Measurements from ENCODE around the gene POU2AF3. TPM values are rescaled to one million over a fixed set of nuclear protein-coding genes. Genes with fewer than 3 reads are reported as not detected.
"Not testable (repeated sequence)": the region's sequence is repeated elsewhere in the genome, so short reads cannot be mapped to it uniquely, and the experiment has no call there.

POU2AF3 gene, protein sequence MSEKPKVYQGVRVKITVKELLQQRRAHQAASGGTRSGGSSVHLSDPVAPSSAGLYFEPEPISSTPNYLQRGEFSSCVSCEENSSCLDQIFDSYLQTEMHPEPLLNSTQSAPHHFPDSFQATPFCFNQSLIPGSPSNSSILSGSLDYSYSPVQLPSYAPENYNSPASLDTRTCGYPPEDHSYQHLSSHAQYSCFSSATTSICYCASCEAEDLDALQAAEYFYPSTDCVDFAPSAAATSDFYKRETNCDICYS
- 1 to 10 TPM; 2.3 to 6.2 (median 4.0) TPM for polyA plus RNA-seq (ENCODE audit: insufficient read length in 10 of 10)
- long read RNA-seq, donor 1 = 0 reads
- long read RNA-seq, donor 2 = 0 reads
- long read RNA-seq, donor 3 = 0 reads
- long read RNA-seq, donor 4 = 0 reads
- long read RNA-seq, donor 5 = 0 reads
- long read RNA-seq, donor 6, partial matches to known transcripts = 0 of 1 reads
- long read RNA-seq, donor 6, other reads (novel, unspliced or antisense) = 0 of 1 reads
- long read RNA-seq, donor 7, partial matches to known transcripts = 0 of 1 reads
- long read RNA-seq, donor 7, other reads (novel, unspliced or antisense) = 0 of 1 reads
- long read RNA-seq, donor 8 = 0 reads
- long read RNA-seq, donor 9 = 0 reads

DNA sequence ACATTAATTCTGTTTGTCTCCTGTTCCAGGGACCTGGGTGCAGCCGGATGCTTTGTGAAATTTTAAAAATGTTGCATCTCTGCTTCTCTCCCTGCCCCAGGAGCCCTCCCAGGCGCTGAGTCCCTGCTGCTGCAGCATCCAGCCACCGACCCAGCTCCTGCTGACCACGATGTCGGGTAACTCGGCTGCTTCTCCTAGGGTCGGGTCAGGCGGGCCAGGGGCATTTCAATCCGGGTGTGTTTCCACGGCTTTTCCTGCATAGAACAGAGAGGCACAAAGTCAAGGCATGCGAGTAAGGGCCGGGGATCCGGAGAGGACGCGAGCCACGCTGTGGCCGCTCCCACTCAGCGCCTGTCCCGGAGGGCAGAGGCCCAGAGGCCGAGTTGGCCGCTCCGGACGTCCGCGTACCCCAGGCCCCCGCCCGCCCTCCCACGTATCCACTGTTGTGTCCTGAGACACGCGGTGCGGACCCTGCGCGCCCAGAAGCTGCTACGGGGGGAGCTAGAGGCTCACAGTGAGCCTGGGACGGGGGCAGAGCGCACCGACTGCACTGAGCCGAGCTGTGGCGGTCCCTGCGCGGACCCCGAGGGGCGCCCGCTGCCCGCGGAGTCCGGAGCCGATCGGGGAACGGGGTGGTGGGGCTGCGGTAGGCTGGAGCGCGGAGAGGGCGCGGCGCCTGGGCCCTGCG lies at the start of gene POU2AF3:
TSS of gene POU2AF3 (plus strand) at position 134 of the 688 bp plus-strand sequence. CDS start at position 170, 36 bp downstream.
- no peak for DNase-seq

- no peak for DNase-seq
These were observed 47.4 kb upstream of the POU2AF3 start for GRCh38 chr11:111250936-111251335.

- DNase-seq = no peak
These were observed 45.2 kb upstream of the POU2AF3 start for GRCh38 chr11:111253131-111253530.

DNA sequence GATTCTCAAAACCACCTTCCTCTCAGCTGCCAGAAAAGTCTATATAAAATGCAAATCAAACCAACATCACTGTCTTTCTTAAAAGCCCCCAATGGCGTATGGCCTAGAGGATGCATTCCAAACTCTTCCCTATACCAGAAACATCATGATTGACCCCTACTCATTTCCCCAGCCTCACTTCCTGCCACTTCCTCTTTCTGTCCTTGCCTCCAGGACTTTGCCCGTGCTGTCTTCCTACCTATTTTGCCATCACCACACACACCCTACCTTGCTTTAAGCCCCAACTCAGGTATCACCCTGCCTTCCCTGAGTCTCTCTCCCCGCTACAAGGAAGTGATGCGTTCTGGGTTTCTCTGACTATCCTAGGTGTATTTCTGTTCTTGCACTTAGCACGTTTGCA lies 44.7 kb upstream of the POU2AF3 start:
- DNase-seq = no peak

- DNase-seq = no peak
These were observed 40.3 kb upstream of the POU2AF3 start for GRCh38 chr11:111258046-111258445.

- no peak for DNase-seq
These were observed 38.5 kb upstream of the POU2AF3 start for GRCh38 chr11:111259896-111260295.

DNA sequence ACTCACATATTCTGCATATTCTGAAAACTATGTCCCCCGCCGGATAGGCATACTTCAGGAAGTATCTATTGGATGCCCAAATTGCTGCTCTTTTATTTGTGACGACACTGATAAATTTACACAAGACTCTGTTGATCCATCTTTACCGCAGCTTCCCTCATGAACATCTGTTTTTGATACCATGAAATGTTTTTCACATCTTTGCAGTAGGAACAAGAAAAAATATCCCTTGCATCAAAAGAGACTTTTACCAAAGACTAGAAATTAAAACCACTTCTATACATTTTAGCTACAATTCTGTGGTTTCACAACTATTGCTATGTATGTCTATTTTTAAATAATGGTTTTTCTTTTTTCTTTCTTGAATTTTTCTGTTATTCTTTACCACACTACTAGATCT lies 37.5 kb upstream of the POU2AF3 start:
- DNase-seq = peak in 1 of 3 donors; percentile 39

DNA sequence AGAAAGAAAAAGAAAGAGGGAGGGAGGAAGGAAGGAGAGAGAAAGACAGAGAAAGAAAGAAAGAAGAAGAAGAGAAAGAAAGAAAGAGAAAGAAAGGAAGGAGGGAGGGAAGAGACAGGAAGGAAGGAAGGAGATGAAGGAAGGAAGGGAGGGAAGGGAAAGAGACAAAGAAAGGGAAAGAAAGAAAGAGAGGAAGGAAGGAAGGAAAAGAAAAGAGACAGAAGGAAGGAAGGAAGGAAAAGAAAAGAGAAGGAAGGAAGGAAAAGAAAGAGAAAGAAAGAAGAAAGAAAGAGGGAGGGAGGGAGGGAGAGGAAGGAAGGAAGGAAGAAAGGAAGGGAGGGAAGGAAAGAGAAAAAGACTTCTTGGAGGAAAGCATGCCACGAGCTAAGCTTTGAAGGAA lies 33.7 kb upstream of the POU2AF3 start:
- no peak for DNase-seq

GRCh38 chr11:111265421-111265820 lies 32.9 kb upstream of the POU2AF3 start:
- DNase-seq = no peak

- not testable (repeated sequence) for DNase-seq
These were observed 30.0 kb upstream of the POU2AF3 start for GRCh38 chr11:111268303-111268702.

DNA sequence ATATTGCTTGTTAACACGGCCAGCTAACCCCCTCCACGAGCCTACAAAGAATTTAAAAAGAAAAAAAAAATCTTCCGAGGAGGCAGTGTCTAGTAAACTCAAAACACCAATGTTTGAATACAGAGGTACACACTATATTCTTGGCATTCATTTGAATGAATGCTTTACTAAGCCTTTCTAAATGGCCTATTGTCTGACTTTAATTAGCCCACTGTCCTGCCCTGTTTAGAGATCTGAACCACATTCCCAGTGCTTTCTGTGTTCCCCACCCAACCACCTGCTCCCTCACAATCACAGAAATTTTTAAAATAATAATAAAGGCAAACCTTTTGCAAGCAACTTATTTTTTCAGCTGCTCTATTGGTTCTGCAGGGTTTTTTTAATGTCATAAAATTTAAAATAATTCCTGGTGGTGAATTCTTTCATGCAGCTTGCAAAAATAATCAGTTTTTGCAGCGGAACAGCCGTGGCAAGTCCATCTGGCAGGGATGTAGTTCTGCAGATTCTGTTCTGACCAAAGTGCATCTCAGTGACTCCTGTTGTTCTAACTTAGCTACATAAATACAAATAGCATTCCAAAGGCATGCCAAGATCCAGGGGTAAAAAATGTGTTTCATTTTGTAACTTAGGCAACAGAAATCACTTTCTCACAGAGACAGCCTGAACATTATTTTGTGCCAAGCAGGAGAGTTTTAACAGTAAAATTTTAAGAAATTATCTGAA lies 29.0 kb upstream of the POU2AF3 start:
- DNase-seq = peak; percentile 45 to 85 (median 66)

DNA sequence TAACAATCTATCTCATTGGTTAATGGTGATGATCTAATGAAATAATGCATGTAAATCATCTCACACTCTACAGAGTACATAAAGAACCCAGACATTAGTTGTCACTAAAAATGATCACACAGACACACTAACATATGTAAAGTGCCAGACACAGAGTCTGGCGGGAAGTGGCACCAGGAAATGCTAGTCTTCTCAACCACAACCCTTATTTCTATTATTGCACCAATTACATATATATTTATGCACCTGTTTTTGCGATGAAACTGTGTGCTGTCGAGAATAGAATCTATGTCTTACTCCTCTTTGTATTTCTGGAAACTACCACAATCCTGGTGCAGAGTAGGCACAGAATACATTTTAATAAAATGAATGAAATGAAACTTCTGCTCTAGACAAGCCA lies 25.9 kb upstream of the POU2AF3 start:
- no peak for DNase-seq

DNA sequence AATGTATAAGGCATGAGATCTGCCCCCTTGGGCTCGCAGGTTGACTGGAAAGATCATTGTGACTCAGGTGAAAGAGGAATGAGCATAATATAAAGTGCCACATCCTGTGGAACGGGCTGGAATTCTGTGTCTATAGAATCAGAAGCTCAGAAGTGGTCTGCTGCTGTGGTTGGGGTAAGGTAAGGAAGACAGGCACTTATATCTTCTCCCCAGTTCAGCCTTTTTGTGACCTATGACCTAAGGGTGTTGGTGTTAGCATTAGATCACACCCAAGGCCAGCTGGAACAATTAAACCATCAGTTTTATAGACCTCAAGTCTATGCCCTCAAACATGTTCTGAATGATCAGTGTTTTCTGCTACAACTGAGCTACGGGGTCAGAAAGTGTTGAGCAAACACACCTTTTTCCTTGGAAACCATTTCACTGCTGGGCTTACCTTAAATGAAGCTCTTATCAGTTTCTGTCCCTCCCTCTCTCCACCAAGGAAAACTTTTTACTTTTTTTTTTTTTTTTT lies 15.7 kb upstream of the POU2AF3 start:
- no peak for DNase-seq

DNA sequence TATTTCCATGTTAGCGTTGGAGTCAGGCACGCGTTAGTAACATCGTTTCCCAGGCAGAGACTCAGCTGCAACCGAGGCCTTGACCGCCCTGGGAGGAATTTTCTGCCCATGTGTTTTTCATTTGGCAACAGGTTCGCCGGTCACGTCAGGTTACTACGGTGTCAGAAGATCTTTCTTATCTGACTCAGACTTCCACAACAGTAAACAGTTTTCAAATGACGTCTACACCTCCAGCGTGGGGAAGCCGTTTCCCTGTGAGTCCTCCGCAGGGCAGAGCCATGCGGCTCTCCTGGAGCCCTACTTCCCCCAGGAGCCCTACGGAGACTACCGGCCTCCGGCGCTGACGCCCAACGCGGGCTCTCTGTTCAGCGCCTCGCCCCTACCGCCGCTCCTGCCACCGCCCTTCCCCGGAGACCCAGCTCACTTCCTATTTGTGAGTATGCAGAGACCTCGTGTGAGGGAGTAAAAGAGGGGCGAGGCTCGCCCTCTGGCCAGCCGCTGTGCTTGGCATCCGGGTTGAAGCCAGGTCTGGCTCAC lies 14.3 kb upstream of the POU2AF3 start:
- DNase-seq = peak in 1 of 3 donors; percentile 59

- peak in 1 of 3 donors; percentile 52 for DNase-seq
These were observed 12.9 kb upstream of the POU2AF3 start for GRCh38 chr11:111285189-111286091.

GRCh38 chr11:111291764-111292163 lies 6.6 kb upstream of the POU2AF3 start:
- no peak for DNase-seq

DNA sequence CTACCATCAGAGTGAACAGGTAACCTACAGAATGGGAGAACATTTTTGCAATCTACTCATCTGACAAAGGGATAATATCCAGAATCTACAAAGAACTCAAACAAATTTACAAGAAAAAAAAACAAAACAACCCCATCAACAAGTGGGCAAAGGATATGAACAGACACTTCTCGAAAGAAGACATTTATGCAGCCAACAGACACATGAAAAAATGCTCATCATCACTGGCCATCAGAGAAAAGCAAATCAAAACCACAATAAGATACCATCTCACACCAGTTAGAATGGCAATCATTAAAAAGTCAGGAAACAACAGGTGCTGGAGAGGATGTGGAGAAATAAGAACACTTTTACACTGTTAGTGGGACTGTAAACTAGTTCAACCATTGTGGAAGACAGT lies 5.9 kb upstream of the POU2AF3 start:
- DNase-seq = not testable (repeated sequence)

GRCh38 chr11:111296196-111296595 lies 2.1 kb upstream of the POU2AF3 start:
- no peak for DNase-seq

DNA sequence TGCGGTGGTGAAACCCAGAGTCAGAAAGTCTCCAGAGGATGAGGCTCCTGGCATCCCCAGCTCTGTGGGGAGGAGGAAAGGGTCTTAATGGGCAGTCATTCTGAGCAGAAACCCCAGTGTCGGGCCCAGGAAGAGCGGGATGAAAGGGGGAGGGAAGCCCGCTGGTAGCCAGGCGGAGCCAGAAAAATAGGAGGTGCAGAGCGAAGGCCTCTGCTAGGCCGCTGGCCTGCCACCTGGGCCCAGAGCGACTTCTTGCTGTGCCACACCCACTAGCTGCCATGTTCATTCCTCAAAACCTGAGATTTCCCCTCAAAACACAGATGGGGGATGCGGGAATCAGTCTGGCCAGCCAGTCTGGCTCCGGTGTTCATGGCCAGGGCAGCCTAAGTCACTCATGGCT lies 650 bp upstream of the POU2AF3 start:
- no peak for DNase-seq
